Measurements from ENCODE around the gene ENDOV. TPM values are rescaled to one million over a fixed set of nuclear protein-coding genes. Genes with fewer than 3 reads are reported as not detected.

The ENDOV gene
- total RNA-seq, 2 donors from 2014 or later: 3.8 to 4.9 TPM

GRCh38 chr17:80423536-80424225, 8.7 kb downstream of the ENDOV start:
- H3K9me3 ChIP-seq: no peaks in the 10 kb centered on the region
- H3K36me3 ChIP-seq: no peaks in the 10 kb centered on the region
- no peak for DNase-seq (ENCODE audit: low spot score)
- H3K27ac ChIP-seq: no peak overlapping the region
- no peaks in the 10 kb centered on the region for H3K27me3 ChIP-seq
- H3K4me3 ChIP-seq: no peak overlapping the region
- H3K4me1 ChIP-seq: peaks cover 0 to 14% of the 10 kb centered on the region in 2 donors
- TF ChIP-seq, protein P1, sequence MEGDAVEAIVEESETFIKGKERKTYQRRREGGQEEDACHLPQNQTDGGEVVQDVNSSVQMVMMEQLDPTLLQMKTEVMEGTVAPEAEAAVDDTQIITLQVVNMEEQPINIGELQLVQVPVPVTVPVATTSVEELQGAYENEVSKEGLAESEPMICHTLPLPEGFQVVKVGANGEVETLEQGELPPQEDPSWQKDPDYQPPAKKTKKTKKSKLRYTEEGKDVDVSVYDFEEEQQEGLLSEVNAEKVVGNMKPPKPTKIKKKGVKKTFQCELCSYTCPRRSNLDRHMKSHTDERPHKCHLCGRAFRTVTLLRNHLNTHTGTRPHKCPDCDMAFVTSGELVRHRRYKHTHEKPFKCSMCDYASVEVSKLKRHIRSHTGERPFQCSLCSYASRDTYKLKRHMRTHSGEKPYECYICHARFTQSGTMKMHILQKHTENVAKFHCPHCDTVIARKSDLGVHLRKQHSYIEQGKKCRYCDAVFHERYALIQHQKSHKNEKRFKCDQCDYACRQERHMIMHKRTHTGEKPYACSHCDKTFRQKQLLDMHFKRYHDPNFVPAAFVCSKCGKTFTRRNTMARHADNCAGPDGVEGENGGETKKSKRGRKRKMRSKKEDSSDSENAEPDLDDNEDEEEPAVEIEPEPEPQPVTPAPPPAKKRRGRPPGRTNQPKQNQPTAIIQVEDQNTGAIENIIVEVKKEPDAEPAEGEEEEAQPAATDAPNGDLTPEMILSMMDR (IDR thresholded peaks at IDR 0.05): no peak

DNA sequence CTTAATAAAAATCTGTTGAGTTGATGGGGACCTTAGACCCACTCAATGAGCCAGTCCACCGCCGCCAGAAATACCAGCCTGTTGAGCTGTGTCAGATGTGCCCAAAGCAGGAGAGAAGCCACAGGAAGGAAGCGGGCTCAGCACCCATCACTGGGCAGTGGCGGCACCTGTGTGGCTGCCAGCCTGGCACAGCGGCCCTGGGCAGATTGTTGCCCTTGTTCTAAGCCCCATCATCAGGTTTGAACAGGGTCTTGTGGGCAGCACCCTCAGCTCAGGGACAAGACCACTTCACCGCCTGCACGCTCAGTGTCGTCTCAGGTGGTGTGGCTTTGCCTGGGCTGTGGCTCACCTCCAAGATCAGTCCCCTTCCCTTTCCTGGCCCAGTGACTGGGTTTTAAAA, 9.3 kb downstream of the ENDOV start:
- DNase-seq (ENCODE audit: low spot score): no peak
- Histone ChIP-seq H3K9me3 (no peaks in the 10 kb centered on the region), H3K27ac (no peak overlapping the region), H3K36me3 (no peaks in the 10 kb centered on the region), H3K4me3 (no peak overlapping the region), H3K27me3 (no peaks in the 10 kb centered on the region), H3K4me1 (peaks cover 0 to 14% of the 10 kb centered on the region in 2 donors)
- TF ChIP-seq, protein P1 (IDR thresholded peaks at IDR 0.05): no peak

GRCh38 chr17:80424878-80425765, 10.2 kb downstream of the ENDOV start:
- TF ChIP-seq, protein P1 (IDR thresholded peaks at IDR 0.05): no peak
- no peak for DNase-seq (ENCODE audit: low spot score)
- Histone ChIP-seq H3K27me3 (no peaks in the 10 kb centered on the region), H3K4me3 (no peak overlapping the region), H3K4me1 (peaks cover 0 to 14% of the 10 kb centered on the region in 2 donors), H3K27ac (no peak overlapping the region), H3K9me3 (no peaks in the 10 kb centered on the region), H3K36me3 (no peaks in the 10 kb centered on the region)

DNA sequence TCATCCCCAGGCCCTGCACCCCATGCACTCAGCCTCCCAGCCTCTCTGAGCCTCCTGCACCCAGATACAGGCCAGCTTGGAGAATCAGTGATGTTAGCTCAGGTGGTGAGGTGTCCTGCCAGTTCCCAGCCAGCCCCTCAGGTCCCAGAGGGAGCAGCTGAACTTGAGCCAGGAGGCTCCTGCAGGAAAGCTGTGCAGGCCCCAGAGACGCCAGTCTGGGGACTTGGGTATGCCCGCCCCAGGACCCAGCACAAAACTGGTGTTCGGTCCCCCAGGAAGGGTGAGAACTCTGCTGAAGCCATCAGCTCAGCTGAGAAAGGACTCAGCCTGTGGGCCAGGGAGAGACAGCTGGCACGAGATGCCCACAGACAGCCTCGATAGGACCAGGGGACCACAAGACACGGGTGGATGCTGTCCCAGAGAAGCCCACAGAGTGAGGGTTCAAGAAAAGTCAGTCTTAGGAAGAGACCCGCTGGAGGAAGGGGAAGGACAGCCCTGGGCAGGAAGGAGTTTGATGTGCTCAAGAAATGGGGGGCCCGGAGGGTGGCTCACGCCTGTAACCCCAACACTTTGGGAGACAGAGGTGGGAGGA, 11.0 kb downstream of the ENDOV start:
- Histone ChIP-seq H3K4me3 (no peak overlapping the region), H3K27me3 (no peaks in the 10 kb centered on the region), H3K27ac (no peak overlapping the region), H3K4me1 (peaks cover 0 to 14% of the 10 kb centered on the region in 2 donors), H3K9me3 (no peaks in the 10 kb centered on the region), H3K36me3 (no peaks in the 10 kb centered on the region)
- TF ChIP-seq, protein P1 (IDR thresholded peaks at IDR 0.05): no peak
- DNase-seq (ENCODE audit: low spot score): no peak

DNA sequence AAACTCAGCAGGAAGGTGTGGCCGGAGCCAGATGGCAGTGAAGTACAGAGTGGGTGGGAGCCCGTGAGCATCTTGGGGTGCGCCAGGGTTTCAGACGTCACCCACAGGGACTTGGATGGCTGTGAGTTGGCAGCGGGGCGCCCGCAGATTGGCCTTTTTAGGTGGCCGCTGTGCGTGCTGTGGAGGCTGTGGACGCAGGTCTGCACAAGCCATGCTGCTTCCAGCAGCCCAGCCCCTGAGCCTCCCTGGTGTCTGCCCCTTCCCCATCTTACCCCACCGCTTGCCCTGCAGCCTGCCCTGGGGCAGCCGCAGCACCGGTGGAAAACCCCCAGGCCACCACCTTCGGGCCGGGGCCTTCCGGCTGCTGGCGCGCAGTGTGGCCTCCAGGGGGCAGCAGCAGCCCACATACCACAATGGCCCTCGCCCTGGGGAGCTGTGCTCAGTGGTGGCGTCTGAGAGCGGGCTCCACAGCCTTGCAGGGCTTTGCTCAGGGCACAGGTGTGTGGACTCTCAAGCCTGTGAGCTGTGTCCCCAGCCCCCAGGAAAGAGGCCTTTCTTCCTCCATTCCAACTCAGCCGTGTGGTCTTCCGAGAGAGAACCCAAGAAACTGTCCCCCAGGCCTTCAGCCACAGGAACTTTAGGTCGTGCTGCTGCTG, 11.8 kb downstream of the ENDOV start:
- DNase-seq (ENCODE audit: low spot score): peak; percentile 63

More for the DNA sequence above, 11.8 kb downstream of the ENDOV start:
- H3K27ac ChIP-seq: no peak overlapping the region
- H3K9me3 ChIP-seq: no peaks in the 10 kb centered on the region
- TF ChIP-seq, protein P1 (IDR thresholded peaks at IDR 0.05): peak; percentile 90 to 98
- H3K36me3 ChIP-seq: no peaks in the 10 kb centered on the region
- peaks cover 0 to 14% of the 10 kb centered on the region in 2 donors for H3K4me1 ChIP-seq
- no peaks in the 10 kb centered on the region for H3K27me3 ChIP-seq
- no peak overlapping the region for H3K4me3 ChIP-seq

Measured in right atrium auricular region (tissue), 2 donors.